Lower leg skin (tissue), 3 donors: ENCODE data around the gene PDK2.

Experiments
- POLR2A ChIP-seq, 2 donors: fragments of 450-650 bp; IDR thresholded peaks; one replicate each; pipeline ENCODE4 v1.6.1; 2016 to 2017; ENCODE audit warnings: antibody characterized with exemption in 2 of 2, mild to moderate bottlenecking in 1 of 2, moderate library complexity in 1 of 2
- TF ChIP-seq, protein P1 (sequence below), 3 donors: fragments of 450-650 bp; IDR thresholded peaks; one replicate each; pipeline ENCODE4 v1.5.1; 2016; ENCODE audit warnings: antibody characterized with exemption in 3 of 3, mild to moderate bottlenecking in 3 of 3, moderate library complexity in 2 of 3

DNA sequence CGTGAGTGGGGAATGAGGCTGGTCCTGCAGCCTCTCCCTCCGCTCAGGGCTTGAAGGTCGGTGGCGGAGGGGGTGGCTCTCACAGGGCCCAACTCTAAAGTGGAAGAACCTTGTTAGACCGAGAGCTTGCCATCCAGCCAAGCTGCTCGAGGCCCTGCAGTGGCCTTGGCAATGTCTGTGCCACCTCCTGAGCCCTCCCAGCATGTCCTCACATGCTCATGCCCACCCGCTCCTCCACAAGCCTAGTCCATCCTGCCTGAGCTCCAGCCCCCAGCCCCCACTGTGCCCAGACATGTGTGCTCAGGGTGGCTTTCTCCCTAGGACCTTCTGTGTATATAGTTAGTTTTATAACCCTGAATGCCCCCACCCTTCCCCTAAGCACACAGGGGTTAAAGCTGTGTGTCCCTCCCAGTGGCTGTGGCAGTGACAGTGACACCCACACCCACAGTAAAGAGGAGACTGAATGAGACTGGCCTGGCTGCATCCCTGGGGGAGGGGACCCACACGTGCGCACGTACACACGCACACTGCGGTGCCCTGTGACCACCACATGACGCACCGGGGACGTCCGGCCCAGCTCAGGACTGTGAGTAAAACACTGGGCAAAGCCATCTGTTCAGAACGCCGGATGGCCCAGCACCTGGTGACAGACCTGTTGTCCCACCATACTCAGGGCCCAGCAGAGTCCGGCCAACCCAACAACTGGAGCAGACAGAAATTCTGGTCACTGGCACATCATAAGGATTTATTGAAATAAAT is 15.6 kb downstream of the PDK2 start:
- TF ChIP-seq, protein P1, sequence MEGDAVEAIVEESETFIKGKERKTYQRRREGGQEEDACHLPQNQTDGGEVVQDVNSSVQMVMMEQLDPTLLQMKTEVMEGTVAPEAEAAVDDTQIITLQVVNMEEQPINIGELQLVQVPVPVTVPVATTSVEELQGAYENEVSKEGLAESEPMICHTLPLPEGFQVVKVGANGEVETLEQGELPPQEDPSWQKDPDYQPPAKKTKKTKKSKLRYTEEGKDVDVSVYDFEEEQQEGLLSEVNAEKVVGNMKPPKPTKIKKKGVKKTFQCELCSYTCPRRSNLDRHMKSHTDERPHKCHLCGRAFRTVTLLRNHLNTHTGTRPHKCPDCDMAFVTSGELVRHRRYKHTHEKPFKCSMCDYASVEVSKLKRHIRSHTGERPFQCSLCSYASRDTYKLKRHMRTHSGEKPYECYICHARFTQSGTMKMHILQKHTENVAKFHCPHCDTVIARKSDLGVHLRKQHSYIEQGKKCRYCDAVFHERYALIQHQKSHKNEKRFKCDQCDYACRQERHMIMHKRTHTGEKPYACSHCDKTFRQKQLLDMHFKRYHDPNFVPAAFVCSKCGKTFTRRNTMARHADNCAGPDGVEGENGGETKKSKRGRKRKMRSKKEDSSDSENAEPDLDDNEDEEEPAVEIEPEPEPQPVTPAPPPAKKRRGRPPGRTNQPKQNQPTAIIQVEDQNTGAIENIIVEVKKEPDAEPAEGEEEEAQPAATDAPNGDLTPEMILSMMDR (IDR thresholded peaks at IDR 0.05) = no peak
- TF ChIP-seq POLR2A (IDR thresholded peaks at IDR 0.05) = no peak
